LNCAP (cell line): ENCODE data around the gene LRRC9.

Source experiments
- CTCF ChIP-seq: fragments of 450-650 bp; IDR thresholded peaks from 2 replicates; pipeline ENCODE4 v1.5.1; 2017; ENCODE audit warnings: mild to moderate bottlenecking

Gene LRRC9

GRCh38 chr14:59998564-59998963 lies 78.6 kb downstream of the LRRC9 start:
- TF ChIP-seq CTCF: no peak

GRCh38 chr14:60002819-60003492 lies 83.0 kb downstream of the LRRC9 start:
- no peak for TF ChIP-seq CTCF

DNA sequence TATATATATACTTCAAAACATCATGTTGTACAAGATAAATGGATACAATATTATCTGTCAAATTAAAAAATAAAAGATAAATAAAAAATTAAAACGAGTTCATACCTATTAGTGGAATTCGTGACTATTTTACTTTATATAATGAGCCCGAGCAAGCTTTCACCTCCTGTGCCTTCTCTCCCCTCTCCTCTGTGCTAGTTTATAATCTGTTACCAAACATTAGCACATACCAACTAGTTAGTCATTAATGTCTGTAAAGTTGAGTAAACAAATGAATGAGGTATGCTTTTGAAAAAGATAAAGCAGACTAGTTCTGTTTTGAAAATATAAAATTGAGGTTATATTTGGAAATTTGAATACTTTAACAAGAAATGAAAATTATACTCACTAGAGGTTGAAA lies 84.0 kb downstream of the LRRC9 start:
- no peak for TF ChIP-seq CTCF

GRCh38 chr14:60008042-60008441 lies 88.1 kb downstream of the LRRC9 start:
- TF ChIP-seq CTCF: no peak

DNA sequence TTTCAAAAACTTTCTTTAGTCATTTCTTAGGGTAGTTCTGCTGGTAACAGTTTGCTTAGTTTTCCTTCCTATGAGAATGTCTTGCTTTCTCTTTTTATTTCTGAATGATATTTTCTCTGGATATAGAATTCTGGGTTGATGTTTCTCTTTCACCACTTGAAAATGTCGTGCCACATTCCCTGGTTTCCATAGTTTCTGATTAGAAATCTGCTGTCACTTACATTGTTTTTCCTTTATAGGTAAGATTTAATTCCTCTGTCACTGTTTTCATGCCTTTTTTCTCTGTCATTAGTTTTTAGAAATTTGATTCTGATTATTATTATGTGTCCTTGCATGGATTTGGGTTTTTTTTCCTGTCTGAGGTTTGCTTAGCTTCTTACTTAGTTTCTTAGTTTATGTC lies 94.5 kb downstream of the LRRC9 start:
- no peak for TF ChIP-seq CTCF

GRCh38 chr14:60021619-60022018 lies 101.7 kb downstream of the LRRC9 start:
- TF ChIP-seq CTCF: no peak

- no peak for TF ChIP-seq CTCF
Observed at GRCh38 chr14:60025571-60025970, 105.6 kb downstream of the LRRC9 start.

GRCh38 chr14:60035177-60035576 lies 115.2 kb downstream of the LRRC9 start:
- no peak for TF ChIP-seq CTCF
